ENCODE measurements around the gene BRME1.

Gene BRME1

DNA sequence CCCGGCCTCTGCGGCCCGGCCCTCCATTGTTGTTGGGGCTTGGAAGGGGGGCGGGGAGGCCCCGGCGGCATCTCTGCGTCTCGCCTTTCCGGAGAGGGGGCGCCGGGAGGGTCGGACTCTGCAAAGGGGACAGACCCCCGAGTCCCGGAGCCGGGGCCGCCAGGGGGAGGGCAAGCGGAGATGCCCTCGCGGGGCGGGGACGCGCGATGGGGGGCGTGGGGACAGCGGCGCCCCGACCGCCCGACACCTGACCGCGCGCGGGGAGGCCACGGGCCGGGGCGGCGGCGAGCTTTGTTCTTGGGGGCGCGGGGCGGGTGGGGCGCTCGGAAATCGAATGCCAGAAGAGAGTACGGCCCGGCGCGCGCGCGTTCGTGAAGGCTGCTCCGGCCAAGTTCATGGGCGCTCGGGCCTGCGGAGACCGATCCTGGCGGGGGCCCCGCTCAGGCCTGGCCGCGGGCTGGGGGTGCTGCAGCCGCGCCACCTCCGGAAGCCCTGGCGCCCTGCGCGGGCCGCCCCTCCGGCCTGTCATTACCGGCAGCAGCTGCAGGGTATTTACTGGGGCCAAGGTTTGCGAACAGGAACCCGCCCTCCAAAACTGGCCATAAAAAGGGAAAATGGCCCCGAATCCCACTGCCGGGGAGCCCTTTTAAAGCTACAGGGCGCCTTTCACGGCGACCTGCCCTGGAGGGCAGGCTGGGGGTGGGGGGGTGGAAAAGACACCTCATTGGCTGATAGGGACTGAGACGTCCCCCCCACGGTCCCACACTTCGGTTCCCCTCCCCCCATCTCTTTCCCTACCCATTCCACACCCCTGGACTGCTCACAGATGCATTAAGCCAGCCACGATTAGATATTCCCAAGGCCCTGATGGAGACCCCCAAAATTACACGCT is 40.1 kb downstream of the BRME1 start:
- in situ Hi-C loops (cut with MboI; ENCODE audit: low sequenced_read_pairs, unreplicated experiment): loop anchor here (25.0 kb wide), 1 partner anchor 604 kb away; no protein-coding TSS in a partner anchor
- TF ChIP-seq, protein P1, sequence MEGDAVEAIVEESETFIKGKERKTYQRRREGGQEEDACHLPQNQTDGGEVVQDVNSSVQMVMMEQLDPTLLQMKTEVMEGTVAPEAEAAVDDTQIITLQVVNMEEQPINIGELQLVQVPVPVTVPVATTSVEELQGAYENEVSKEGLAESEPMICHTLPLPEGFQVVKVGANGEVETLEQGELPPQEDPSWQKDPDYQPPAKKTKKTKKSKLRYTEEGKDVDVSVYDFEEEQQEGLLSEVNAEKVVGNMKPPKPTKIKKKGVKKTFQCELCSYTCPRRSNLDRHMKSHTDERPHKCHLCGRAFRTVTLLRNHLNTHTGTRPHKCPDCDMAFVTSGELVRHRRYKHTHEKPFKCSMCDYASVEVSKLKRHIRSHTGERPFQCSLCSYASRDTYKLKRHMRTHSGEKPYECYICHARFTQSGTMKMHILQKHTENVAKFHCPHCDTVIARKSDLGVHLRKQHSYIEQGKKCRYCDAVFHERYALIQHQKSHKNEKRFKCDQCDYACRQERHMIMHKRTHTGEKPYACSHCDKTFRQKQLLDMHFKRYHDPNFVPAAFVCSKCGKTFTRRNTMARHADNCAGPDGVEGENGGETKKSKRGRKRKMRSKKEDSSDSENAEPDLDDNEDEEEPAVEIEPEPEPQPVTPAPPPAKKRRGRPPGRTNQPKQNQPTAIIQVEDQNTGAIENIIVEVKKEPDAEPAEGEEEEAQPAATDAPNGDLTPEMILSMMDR (IDR thresholded peaks at IDR 0.05; ENCODE audit: borderline replicate concordance, control extremely low read depth, extremely low read depth, insufficient read depth, missing control alignments): no peak
- peak; percentile 76 for DNase-seq (ENCODE audit: low spot score)

DNA sequence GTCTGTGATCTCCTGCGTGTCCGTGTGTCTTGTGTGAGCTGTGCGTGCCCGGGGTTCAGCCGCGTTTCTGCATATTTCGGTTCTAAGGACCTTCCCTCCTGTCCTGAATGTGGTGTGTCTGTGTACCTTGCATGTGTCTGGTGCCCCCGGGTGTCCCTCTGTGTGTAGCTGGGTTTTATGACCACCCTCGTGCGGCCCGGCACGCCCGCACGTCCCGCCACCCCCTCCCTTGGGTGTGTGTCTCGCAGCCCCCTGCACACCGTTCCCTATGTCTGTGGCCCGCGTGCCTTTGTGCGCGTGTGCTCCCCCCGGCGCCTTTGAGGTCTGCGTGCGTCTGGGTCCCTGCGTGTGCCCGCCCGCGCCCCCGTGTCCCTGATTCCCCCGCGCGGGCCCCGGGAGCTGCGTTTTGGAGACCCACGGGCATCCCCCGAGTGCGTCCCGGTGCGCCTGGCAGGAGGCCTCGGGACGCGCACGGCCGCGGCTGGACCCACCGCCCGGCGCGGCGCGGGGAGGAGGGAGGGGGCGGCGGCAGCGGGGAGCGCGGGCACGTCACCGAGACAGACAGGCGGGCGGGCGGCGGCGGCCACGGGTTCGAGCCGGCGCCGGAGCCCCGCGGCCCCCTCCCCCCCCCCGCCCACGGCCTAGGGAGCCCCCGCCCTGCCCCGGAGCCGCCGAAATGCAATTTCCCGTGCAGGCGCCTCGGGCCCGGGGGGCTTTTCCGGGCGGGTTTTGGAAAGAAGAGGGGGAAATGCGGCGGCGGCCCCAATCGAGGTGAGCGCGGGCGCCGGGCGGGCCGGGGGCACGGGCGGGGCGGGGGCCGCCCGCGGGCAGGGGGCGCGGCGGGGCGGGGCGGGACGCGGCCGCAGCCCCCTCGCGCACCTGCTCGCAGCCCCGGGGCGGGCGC is 41.0 kb downstream of the BRME1 start:
- in situ Hi-C loops (cut with MboI; ENCODE audit: low sequenced_read_pairs, unreplicated experiment): loop anchor here (5.0 to 25.0 kb wide), 2 partner anchors 83 to 603 kb away; no protein-coding TSS in a partner anchor
- no peak for DNase-seq (ENCODE audit: low spot score)
- TF ChIP-seq, protein P1 (IDR thresholded peaks at IDR 0.05; ENCODE audit: borderline replicate concordance, control extremely low read depth, extremely low read depth, insufficient read depth, missing control alignments): no peak

DNA sequence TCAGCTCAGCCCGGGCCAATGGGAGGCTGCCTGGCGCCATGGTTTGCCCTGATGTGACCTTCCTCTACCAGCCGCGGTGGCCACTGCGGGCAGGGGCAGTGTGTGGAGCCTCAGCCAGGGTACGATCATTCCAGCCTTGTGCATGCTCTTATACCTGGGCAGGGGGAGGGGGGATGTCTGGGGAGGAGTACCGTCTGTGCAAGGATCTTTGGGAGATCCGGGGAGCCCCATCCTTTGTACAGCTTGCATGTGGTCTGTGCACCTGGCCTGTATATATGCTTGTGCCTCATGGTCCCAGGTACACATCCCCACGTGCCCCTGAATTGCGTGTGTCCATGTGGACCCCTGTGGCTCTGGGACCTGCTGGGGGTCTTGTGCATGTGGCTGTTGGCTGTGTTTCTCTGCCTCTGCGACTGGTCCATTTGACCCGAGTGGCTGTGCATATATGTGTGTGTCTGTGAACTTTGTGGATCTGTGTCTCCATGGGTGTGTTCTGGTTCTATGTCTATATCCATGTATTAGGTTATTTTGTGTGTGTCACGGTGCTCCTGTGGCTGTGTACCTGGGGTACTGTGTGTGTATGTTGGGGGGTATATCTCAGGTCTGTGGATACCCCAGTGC is 41.8 kb downstream of the BRME1 start:
- TF ChIP-seq, protein P1 (IDR thresholded peaks at IDR 0.05; ENCODE audit: borderline replicate concordance, control extremely low read depth, extremely low read depth, insufficient read depth, missing control alignments): no peak
- in situ Hi-C loops (cut with MboI; ENCODE audit: low sequenced_read_pairs, unreplicated experiment): loop anchor here (5.0 to 25.0 kb wide), 2 partner anchors 82 to 602 kb away; no protein-coding TSS in a partner anchor
- no peak for DNase-seq (ENCODE audit: low spot score)

DNA sequence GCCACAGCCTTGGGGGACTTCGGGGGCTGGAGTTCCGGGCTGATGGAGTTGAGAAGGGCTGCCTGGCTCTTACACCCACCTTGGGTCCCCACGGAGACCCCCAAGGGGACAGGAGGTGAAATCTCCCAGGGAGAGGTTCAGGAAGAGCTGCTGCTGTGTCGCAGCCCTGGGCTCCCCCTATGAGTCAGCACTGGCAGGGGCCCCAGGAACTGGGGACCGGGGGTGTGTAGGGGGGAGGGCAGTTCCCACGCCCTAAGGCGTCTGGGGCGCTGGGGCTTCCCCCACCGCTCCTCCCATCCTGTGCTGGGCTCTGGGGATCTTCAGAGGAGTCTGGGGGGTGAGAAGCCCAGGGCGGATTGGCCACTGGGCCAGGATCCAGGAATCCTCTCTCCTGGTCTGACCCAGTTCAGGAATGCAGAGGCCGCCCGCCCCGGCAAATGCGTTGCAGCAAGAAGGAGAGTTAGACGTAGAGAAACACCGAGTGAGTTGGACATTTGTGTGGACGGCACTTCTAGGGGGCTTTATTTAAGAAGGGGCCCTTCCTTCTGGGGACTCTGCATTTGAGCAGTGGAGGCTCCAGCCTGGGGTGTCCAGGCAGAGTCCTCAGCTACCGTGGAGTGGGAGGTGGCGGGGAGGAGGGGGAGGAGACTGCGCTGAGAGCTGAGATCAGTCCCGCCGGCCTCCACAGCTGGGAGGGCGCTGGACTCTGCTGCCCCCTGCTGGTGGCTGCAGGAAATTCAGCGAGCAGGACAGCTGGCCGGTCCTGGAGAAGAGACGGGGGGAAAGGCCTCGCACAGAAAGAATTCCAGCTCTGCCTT is 44.0 kb downstream of the BRME1 start:
- peak; percentile 94 for DNase-seq (ENCODE audit: low spot score)
- in situ Hi-C loops (cut with MboI; ENCODE audit: low sequenced_read_pairs, unreplicated experiment): loop anchor here (5.0 to 25.0 kb wide), 2 partner anchors 80 to 600 kb away; no protein-coding TSS in a partner anchor
- TF ChIP-seq, protein P1 (IDR thresholded peaks at IDR 0.05; ENCODE audit: borderline replicate concordance, control extremely low read depth, extremely low read depth, insufficient read depth, missing control alignments): peak; percentile 96

DNA sequence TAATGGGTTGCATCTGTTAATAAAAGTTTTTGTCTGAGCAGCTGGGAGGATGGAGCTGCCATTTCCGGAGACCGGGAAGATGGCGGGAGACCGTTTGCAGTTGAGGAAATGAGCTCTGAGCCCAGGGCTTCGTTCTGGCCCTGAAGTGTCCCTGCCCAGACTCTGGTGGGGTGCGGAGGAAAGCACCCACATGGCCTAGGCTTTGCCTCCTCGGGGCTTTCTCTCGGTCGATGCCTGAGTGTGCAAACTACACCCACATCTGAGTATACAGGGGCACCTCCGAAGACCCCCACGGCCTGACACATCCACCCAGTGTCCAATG is 44.6 kb downstream of the BRME1 start:
- peak; percentile 71 for DNase-seq (ENCODE audit: low spot score)
- TF ChIP-seq, protein P1 (IDR thresholded peaks at IDR 0.05; ENCODE audit: borderline replicate concordance, control extremely low read depth, extremely low read depth, insufficient read depth, missing control alignments): no peak
- in situ Hi-C loops (cut with MboI; ENCODE audit: low sequenced_read_pairs, unreplicated experiment): loop anchor here (5.0 to 25.0 kb wide), 2 partner anchors 79 to 599 kb away; no protein-coding TSS in a partner anchor
